Lung (tissue), 12 donors: ENCODE results near the gene PLEKHA3. TPM values are rescaled to one million over a fixed set of nuclear protein-coding genes. Genes with fewer than 3 reads are reported as not detected.

Experiments used
- ATAC-seq: fragments of 200-7000 bp; cut with Tn5 transposase; one replicate; pipeline ENCODE4 v1.9.1; 2020; ENCODE audit warnings: moderate number of reproducible peaks; ENCODE audit not compliant: insufficient read depth, low FRiP score
- DNase-seq, 3 donors: peaks; one replicate each; pipeline ENCODE4 v3.0.0-alpha.2; 2013 to 2017
- H3K27ac ChIP-seq, 2 donors: one replicate each; pipeline ENCODE4 v1.5.1; 2013; ENCODE audit warnings: mild to moderate bottlenecking in 2 of 2, moderate library complexity in 2 of 2, control low read depth in 1 of 2, inconsistent platforms in 1 of 2, low read depth in 1 of 2, low read length in 1 of 2
- H3K27me3 ChIP-seq, 3 donors: one replicate each; pipeline ENCODE4 v1.5.1; 2013; ENCODE audit warnings: low read length in 2 of 3; ENCODE audit not compliant: control insufficient read depth in 3 of 3, insufficient read depth in 3 of 3
- H3K36me3 ChIP-seq, 4 donors: one replicate each; pipeline ENCODE4 v1.5.1; 2013; ENCODE audit warnings: low read length in 4 of 4, mild to moderate bottlenecking in 1 of 4, moderate library complexity in 1 of 4; ENCODE audit not compliant: control insufficient read depth in 4 of 4, insufficient read depth in 4 of 4
- H3K4me1 ChIP-seq, 5 donors: one replicate each; pipeline ENCODE4 v1.5.1; 2013; ENCODE audit warnings: low read length in 5 of 5, mild to moderate bottlenecking in 2 of 5, moderate library complexity in 1 of 5; ENCODE audit not compliant: control insufficient read depth in 5 of 5, insufficient read depth in 5 of 5
- H3K4me3 ChIP-seq: one replicate; pipeline ENCODE4 v1.5.1; 2013; ENCODE audit warnings: mild to moderate bottlenecking, control low read depth, moderate library complexity
- H3K9ac ChIP-seq, 2 donors: one replicate each; pipeline ENCODE4 v1.5.1; 2013; ENCODE audit warnings: low read length in 2 of 2, control low read depth in 1 of 2; ENCODE audit not compliant: insufficient read depth in 1 of 2
- H3K9me3 ChIP-seq, 4 donors: one replicate each; pipeline ENCODE4 v1.5.1; 2013; ENCODE audit warnings: low read length in 3 of 4, mild to moderate bottlenecking in 1 of 4, moderate library complexity in 1 of 4; ENCODE audit not compliant: control insufficient read depth in 4 of 4, insufficient read depth in 3 of 4
- CTCF ChIP-seq: IDR thresholded peaks from 2 replicates; pipeline ENCODE4 v1.5.1; 2012; ENCODE audit warnings: mild to moderate bottlenecking; ENCODE audit errors: control extremely low read depth, extremely low read depth
- WGBS, 2 donors: extraction: QIAGEN DNeasy Blood & Tissue Kit; methylation state at CpG; one replicate each; pipeline ENCODE4 v1.1.7; 2013; 5-methylcytosine and 5-hydroxymethylcytosine counted together
- polyA plus RNA-seq, 2 donors: library from polyadenylated mRNA; stranded (reverse); fragments of 200-250 nt; gene quantifications; one replicate each; pipeline ENCODE4 v1.2.1, GENCODE V29; 2013
- total RNA-seq, 2 donors: library from RNA; depleted of rRNA in 1 of 2; stranded (reverse); fragments of >200 nt in 1 of 2; gene quantifications; one replicate each; pipeline ENCODE4 v1.2.1, GENCODE V29; 2014 to 2021
- donor health status: control.
- donor health status: control.
- donor health status: Bipolar disorder and iron deficiency.
- donor health status: healthy.
- donor health status: DM: yes; HTN: yes; CAD: no.

PLEKHA3 gene
- total and polyA plus RNA-seq, 4 donors = 2.8 to 23.7 (median 12.3) TPM

- no peaks in the 10 kb centered on the region for H3K9me3 ChIP-seq
- no peak for TF ChIP-seq CTCF
- ATAC-seq (no peak), DNase-seq (peak in 2 of 3 donors; percentile 27 to 37)
- no peaks in the 10 kb centered on the region for H3K27me3 ChIP-seq
- H3K9ac ChIP-seq = no peak overlapping the region
- peaks cover 4 to 32% (median 13%) of the 10 kb centered on the region in 5 donors for H3K4me1 ChIP-seq
- 75 to 79% methylated on average over 4 of the region's 4 CpGs for WGBS, 2 donors
- no peak overlapping the region for H3K4me3 ChIP-seq
- peaks cover 0 to 23% (median 13%) of the 10 kb centered on the region in 4 donors for H3K36me3 ChIP-seq
- H3K27ac ChIP-seq = peak overlapping the region in 1 of 2 donors; percentile 44
Observed at GRCh38 chr2:178448968-178449661, 31.1 kb upstream of the PLEKHA3 start.

- H3K27ac ChIP-seq = peak overlapping the region; percentile 97 to 98
- H3K9me3 ChIP-seq = no peaks in the 10 kb centered on the region
- H3K27me3 ChIP-seq = no peaks in the 10 kb centered on the region
- DNase-seq = peak in 2 of 3 donors; percentile 30 to 38
- ATAC-seq = no peak
- H3K36me3 ChIP-seq = peaks cover 0 to 19% (median 13%) of the 10 kb centered on the region in 4 donors
- peak overlapping the region; percentile 79 to 88 for H3K9ac ChIP-seq
- peak overlapping the region; percentile 72 for H3K4me3 ChIP-seq
- no peak for TF ChIP-seq CTCF
- H3K4me1 ChIP-seq = peaks cover 4 to 32% (median 13%) of the 10 kb centered on the region in 5 donors
- 7 to 10% methylated on average over 18 of the region's 18 CpGs for WGBS, 2 donors
Observed at GRCh38 chr2:178449700-178450523, 30.3 kb upstream of the PLEKHA3 start.

- H3K4me3 ChIP-seq = peak overlapping the region; percentile 72
- TF ChIP-seq CTCF = no peak
- peak overlapping the region; percentile 79 to 88 for H3K9ac ChIP-seq
- ATAC-seq (peak; percentile 10), DNase-seq (no peak)
- H3K27me3 ChIP-seq = no peaks in the 10 kb centered on the region
- 0 to 1% methylated on average over 25 of the region's 25 CpGs for WGBS, 2 donors
- H3K27ac ChIP-seq = peak overlapping the region; percentile 97 to 98
- H3K4me1 ChIP-seq = peaks cover 4 to 32% (median 13%) of the 10 kb centered on the region in 5 donors
- no peaks in the 10 kb centered on the region for H3K9me3 ChIP-seq
- H3K36me3 ChIP-seq = peaks cover 0 to 18% (median 10%) of the 10 kb centered on the region in 4 donors
Observed at GRCh38 chr2:178450524-178450773, 29.8 kb upstream of the PLEKHA3 start.
